ENCODE data around the gene EN2. TPM values are rescaled to one million over a fixed set of nuclear protein-coding genes. Genes with fewer than 3 reads are reported as not detected.

EN2 gene
- total and polyA plus RNA-seq, 2 of the 4 experiments (the other 2 are of a cell fraction), result not detected

GRCh38 chr7:155414547-155415492 lies 43.1 kb upstream of the EN2 start (continued):
- no peak for TF ChIP-seq FOS (IDR thresholded peaks at IDR 0.05; ENCODE audit: low read depth, low read length)

GRCh38 chr7:155416646-155417380 lies 41.1 kb upstream of the EN2 start:
- CTCF ChIA-PET, result no interaction called here
- no peak overlapping the region for H2BK15ac ChIP-seq (ENCODE audit: low read depth, low read length)
- in situ Hi-C loops (cut with MboI; ENCODE audit: low sequenced_read_pairs), result no loop called here

More at GRCh38 chr7:155416646-155417380, 41.1 kb upstream of the EN2 start:
- H2AFZ ChIP-seq (replicated peaks; ENCODE audit: low read length, poor library complexity), result no peak overlapping the region
- no peak overlapping the region for H3K4me3 ChIP-seq (ENCODE audit: insufficient read depth, low read depth, low read length)
- no peak overlapping the region for H4K8ac ChIP-seq (ENCODE audit: low read depth in 2 of 2, low read length in 2 of 2)
- intact Hi-C loops (cut with micrococcal nuclease), result no loop called here
- no peak overlapping the region for H3K56ac ChIP-seq (ENCODE audit: extremely low read depth, insufficient read depth, low read length)
- H3K23ac ChIP-seq (ENCODE audit: low read depth, low read length), result no peak overlapping the region
- no peak overlapping the region for H2BK120ac ChIP-seq (ENCODE audit: low read depth, low read length)
- H3K14ac ChIP-seq (replicated peaks; ENCODE audit: low read depth, low read length), result no peak overlapping the region
- WGBS, 2 experiments (ENCODE audit: extremely low coverage in 2 of 2, insufficient read length in 1 of 2), result 77% methylated on average over 6 of the region's 17 CpGs; no CpG with 5 or more reads in 1 of the 2 experiments
- no peak overlapping the region for H2BK5ac ChIP-seq (ENCODE audit: low read depth, low read length, poor library complexity, severe bottlenecking)
- no peaks in the 10 kb centered on the region for H3K4me1 ChIP-seq (ENCODE audit: control insufficient read depth, insufficient read depth, low read length)
- BruUV-seq (replicated peaks), result no TSS peak
- H3K9me3 ChIP-seq (ENCODE audit: control insufficient read depth, insufficient read depth, low read length), result no peaks in the 10 kb centered on the region
- H3K27me3 ChIP-seq (ENCODE audit: control insufficient read depth, insufficient read depth, low read length), result no peaks in the 10 kb centered on the region; the same call in 1 of the 2 replicates
- dilution Hi-C loops (cut with HindIII; ENCODE audit: low sequenced_read_pairs, unreplicated experiment), result no loop called here
- H4K91ac ChIP-seq (ENCODE audit: insufficient read depth, low read depth, low read length), result no peak overlapping the region
- H3K36me3 ChIP-seq (ENCODE audit: control insufficient read depth, insufficient read depth, low read length), result no peaks in the 10 kb centered on the region
- no peaks in the 10 kb centered on the region for H3K79me1 ChIP-seq (ENCODE audit: low read depth in 1 of 2, low read length in 2 of 2)
- H2AK9ac ChIP-seq (replicated peaks; ENCODE audit: low read depth, low read length, poor library complexity), result no peak overlapping the region
- H4K20me1 ChIP-seq (ENCODE audit: insufficient read depth, low read length), result no peaks in the 10 kb centered on the region
- POLR2A ChIA-PET (ENCODE audit: unreplicated experiment), result no interaction called here
- ATAC-seq (ENCODE audit: low read depth) (no peak), DNase-seq (no peak)
- no peak overlapping the region for H2AK5ac ChIP-seq (ENCODE audit: low read depth, low read length)
- no peak overlapping the region for H3K27ac ChIP-seq (ENCODE audit: insufficient read depth, low read length)
- no peak overlapping the region for H3K9ac ChIP-seq (ENCODE audit: low read depth, low read length)
- no peak overlapping the region for H3K18ac ChIP-seq (ENCODE audit: low read depth, low read length)
- no peak overlapping the region for H3K4ac ChIP-seq (ENCODE audit: low read depth, low read length)
- H4K5ac ChIP-seq (ENCODE audit: low read depth, low read length), result no peak overlapping the region
- no peak overlapping the region for H2BK20ac ChIP-seq (ENCODE audit: low read depth, low read length)
- H3K9me1 ChIP-seq (ENCODE audit: insufficient read depth, low read length), result no peaks in the 10 kb centered on the region
- H3K4me2 ChIP-seq (ENCODE audit: low read depth, low read length), result no peak overlapping the region
- TF ChIP-seq MXI1 (IDR thresholded peaks at IDR 0.05; ENCODE audit: borderline replicate concordance, low read depth, low read length), result no peak
- no peak for TF ChIP-seq FOS (IDR thresholded peaks at IDR 0.05; ENCODE audit: low read depth, low read length)
- TF ChIP-seq CHD1 (IDR thresholded peaks at IDR 0.05; ENCODE audit: low read depth, low read length), result no peak
- no peak for TF ChIP-seq MAZ (IDR thresholded peaks at IDR 0.05; ENCODE audit: borderline replicate concordance, low read depth, low read length)
- no peak for TF ChIP-seq CEBPB (IDR thresholded peaks at IDR 0.05; ENCODE audit: low read depth, low read length)
- TF ChIP-seq ELK1 (IDR thresholded peaks at IDR 0.05; ENCODE audit: borderline replicate concordance, low read depth, low read length), result no peak
- no peak for TF ChIP-seq RCOR1 (IDR thresholded peaks at IDR 0.05; ENCODE audit: insufficient replicate concordance, low read length)
